ENCODE measurements around the gene ATP1B1.

Gene ATP1B1

GRCh38 chr1:169100208-169100607 is 6.3 kb upstream of the ATP1B1 start:
- H3K4me2 ChIP-seq (ENCODE audit: low read depth, low read length, poor library complexity, severe bottlenecking), result no peak overlapping the region
- H4K20me1 ChIP-seq (ENCODE audit: low read depth, low read length), result no peaks in the 10 kb centered on the region
- H3K79me2 ChIP-seq (ENCODE audit: insufficient read depth, low read length), result no peaks in the 10 kb centered on the region
- no peaks in the 10 kb centered on the region for H3K36me3 ChIP-seq (ENCODE audit: low read length)
- no peaks in the 10 kb centered on the region for H3K9me2 ChIP-seq (replicated peaks; ENCODE audit: insufficient read depth, low read length)
- H3F3A ChIP-seq (ENCODE audit: insufficient read depth), result no peaks in the 10 kb centered on the region
- TF ChIP-seq EZH2phosphoT487 (conservative IDR thresholded peaks at IDR 0.05; ENCODE audit: low read length), result no peak
- TF ChIP-seq CTCF (IDR thresholded peaks at IDR 0.05; ENCODE audit: insufficient read depth, low read length, poor library complexity, severe bottlenecking), result no peak
- H2AFZ ChIP-seq (ENCODE audit: low read depth, low read length, severe bottlenecking), result no peak overlapping the region
- no peak overlapping the region for H3K27ac ChIP-seq (ENCODE audit: low read depth, low read length)
- H3K4me3 ChIP-seq (ENCODE audit: insufficient read depth, low read length, poor library complexity, severe bottlenecking), result no peak overlapping the region
- H3K27me3 ChIP-seq (ENCODE audit: low read length), result no peaks in the 10 kb centered on the region
- H3K9ac ChIP-seq (ENCODE audit: low read length), result no peak overlapping the region
- no peaks in the 10 kb centered on the region for H3K9me3 ChIP-seq (ENCODE audit: insufficient read depth, low read length)

- no peak for TF ChIP-seq EZH2phosphoT487 (conservative IDR thresholded peaks at IDR 0.05; ENCODE audit: low read length)
- TF ChIP-seq CTCF (IDR thresholded peaks at IDR 0.05; ENCODE audit: insufficient read depth, low read length, poor library complexity, severe bottlenecking), result no peak
- Histone ChIP-seq H3K9ac (ENCODE audit: low read length) (no peak overlapping the region), H3K9me2 (replicated peaks; ENCODE audit: insufficient read depth, low read length) (no peaks in the 10 kb centered on the region), H3K36me3 (ENCODE audit: low read length) (no peaks in the 10 kb centered on the region), H3K79me2 (ENCODE audit: insufficient read depth, low read length) (no peaks in the 10 kb centered on the region), H3K27ac (ENCODE audit: low read depth, low read length) (no peak overlapping the region), H3F3A (ENCODE audit: insufficient read depth) (no peaks in the 10 kb centered on the region), H3K27me3 (ENCODE audit: low read length) (no peaks in the 10 kb centered on the region), H2AFZ (ENCODE audit: low read depth, low read length, severe bottlenecking) (no peak overlapping the region), H3K9me3 (ENCODE audit: insufficient read depth, low read length) (no peaks in the 10 kb centered on the region), H4K20me1 (ENCODE audit: low read depth, low read length) (no peaks in the 10 kb centered on the region), H3K4me3 (ENCODE audit: insufficient read depth, low read length, poor library complexity, severe bottlenecking) (no peak overlapping the region), H3K4me2 (ENCODE audit: low read depth, low read length, poor library complexity, severe bottlenecking) (no peak overlapping the region)
These were observed 5.8 kb upstream of the ATP1B1 start for GRCh38 chr1:169100651-169101088.

- H3K9me2 ChIP-seq (replicated peaks; ENCODE audit: insufficient read depth, low read length), result no peaks in the 10 kb centered on the region
- no peaks in the 10 kb centered on the region for H3K27me3 ChIP-seq (ENCODE audit: low read length)
- no peaks in the 10 kb centered on the region for H3K9me3 ChIP-seq (ENCODE audit: insufficient read depth, low read length)
These were observed 3.9 kb upstream of the ATP1B1 start for GRCh38 chr1:169102567-169102966.

More at GRCh38 chr1:169102567-169102966, 3.9 kb upstream of the ATP1B1 start:
- TF ChIP-seq EZH2phosphoT487 (conservative IDR thresholded peaks at IDR 0.05; ENCODE audit: low read length), result no peak
- no peak for TF ChIP-seq CTCF (IDR thresholded peaks at IDR 0.05; ENCODE audit: insufficient read depth, low read length, poor library complexity, severe bottlenecking)
- Histone ChIP-seq H3K36me3 (ENCODE audit: low read length) (no peaks in the 10 kb centered on the region), H3F3A (ENCODE audit: insufficient read depth) (no peaks in the 10 kb centered on the region), H3K27ac (ENCODE audit: low read depth, low read length) (no peak overlapping the region), H3K9ac (ENCODE audit: low read length) (no peak overlapping the region), H3K4me3 (ENCODE audit: insufficient read depth, low read length, poor library complexity, severe bottlenecking) (no peak overlapping the region), H3K79me2 (ENCODE audit: insufficient read depth, low read length) (no peaks in the 10 kb centered on the region), H3K4me2 (ENCODE audit: low read depth, low read length, poor library complexity, severe bottlenecking) (no peak overlapping the region), H4K20me1 (ENCODE audit: low read depth, low read length) (no peaks in the 10 kb centered on the region), H2AFZ (ENCODE audit: low read depth, low read length, severe bottlenecking) (no peak overlapping the region)

Measured in SU-DHL-6 (cell line).